HepG2 (cell line): ENCODE results near the gene VPS13D. TPM values are rescaled to one million over a fixed set of nuclear protein-coding genes. Genes with fewer than 3 reads are reported as not detected.

ENCODE experiments used
- ATAC-seq: fragments of 200-7000 bp; cut with Tn5 transposase; 3 replicates; pipeline ENCODE4 v1.9.1; 2020; ENCODE audit warnings: mild to moderate bottlenecking, moderate library complexity
- BruUV-seq: library from RNA; stranded (reverse); fragments of 400-500 nt; replicated peaks from 2 replicates; lab custom pipeline; 2021; lab: Mats Ljungman, UMichigan
- CTCF ChIA-PET: fragments of 300-600 bp; formaldehyde crosslinking; extraction: SDS; loops from one replicate; lab custom pipeline; 2021; ENCODE audit warnings: low total read pairs, inconsistent platforms, low intra/inter-chr PET ratio; lab: Yijun Ruan, JAX
- POLR2A ChIA-PET: fragments of 350-600 bp; sonication (Branson Sonifier 250); formaldehyde crosslinking; loops from one replicate; lab custom pipeline; 2020; ENCODE audit warnings: antibody characterized with exemption, inconsistent platforms; lab: Yijun Ruan, JAX
- DNase-seq: peaks from one replicate; pipeline ENCODE4 v3.0.0-alpha.2; 2015; ENCODE audit warnings: low spot score
- FAIRE-seq: peaks from 3 replicates; lab custom pipeline; 2011; peaks lifted over from hg19 to GRCh38; lab: Jason Lieb, UNC
- H2AFZ ChIP-seq: one replicate; pipeline ENCODE4 v1.6.1; 2011; ENCODE audit warnings: low read length, inconsistent platforms
- H3K27ac ChIP-seq: fragments of 300-600 bp; 3 replicates; pipeline ENCODE4 v1.8.0; 2011; ENCODE audit warnings: mixed run types, mild to moderate bottlenecking, mixed read lengths, low read length, inconsistent platforms; ENCODE audit not compliant: insufficient read depth; ENCODE audit errors: extremely low read length
- H3K27me3 ChIP-seq, 2 experiments: fragments of 200-600 bp in 1 of 2; 2 replicates in 1 of 2; 3 replicates in 1 of 2; pipeline versions ENCODE4 v1.6.0 to v1.8.0; 2011; ENCODE audit warnings: low read length in 2 of 2, mild to moderate bottlenecking in 2 of 2, moderate library complexity in 2 of 2, inconsistent platforms in 1 of 2; ENCODE audit not compliant: insufficient read depth in 2 of 2, control insufficient read depth in 1 of 2
- H3K36me3 ChIP-seq, 2 experiments: fragments of 200-600 bp in 1 of 2; replicated peaks in 1 of 2; 2 replicates in 1 of 2; 3 replicates in 1 of 2; pipeline versions ENCODE4 v1.5.1 to v1.8.0; 2011; ENCODE audit warnings: low read length in 2 of 2, inconsistent platforms in 1 of 2; ENCODE audit not compliant: insufficient read depth in 2 of 2, control insufficient read depth in 1 of 2
- H3K4me1 ChIP-seq: 2 replicates; pipeline ENCODE4 v1.5.1; 2012; ENCODE audit warnings: low read length, inconsistent platforms; ENCODE audit not compliant: insufficient read depth
- H3K4me2 ChIP-seq: 2 replicates; pipeline ENCODE4 v1.6.0; 2011; ENCODE audit warnings: low read depth, low read length, inconsistent platforms
- H3K4me3 ChIP-seq, 3 experiments: fragments of 200-600 bp in 1 of 3; sonication (generic), shearing (Covaris generic) in 1 of 3; replicated peaks in 1 of 3; 2 replicates each; pipeline ENCODE4 v1.5.1; 2011 to 2016; ENCODE audit warnings: low read length in 3 of 3, inconsistent platforms in 2 of 3, low read depth in 2 of 3, mild to moderate bottlenecking in 2 of 3, control low read depth in 1 of 3, mixed read lengths in 1 of 3; ENCODE audit not compliant: insufficient read depth in 1 of 3
- H3K79me2 ChIP-seq: one replicate; pipeline ENCODE4 v1.6.1; 2011; ENCODE audit warnings: low read length, inconsistent platforms; ENCODE audit not compliant: insufficient read depth
- H3K9ac ChIP-seq: 2 replicates; pipeline ENCODE4 v1.6.0; 2011; ENCODE audit warnings: mild to moderate bottlenecking, low read depth, low read length, inconsistent platforms; ENCODE audit not compliant: insufficient read depth
- H3K9me3 ChIP-seq: 2 replicates; pipeline ENCODE4 v1.5.1; 2012; ENCODE audit warnings: mild to moderate bottlenecking, low read length
- H4K20me1 ChIP-seq: 2 replicates; pipeline ENCODE4 v1.6.0; 2011; ENCODE audit warnings: inconsistent platforms, mild to moderate bottlenecking, low read length, moderate library complexity; ENCODE audit not compliant: insufficient read depth
- HNF4A ChIP-seq: sonication (generic); formaldehyde crosslinking; IDR thresholded peaks from 2 replicates; pipeline ENCODE4 v1.4.0; 2020; ENCODE audit warnings: missing genetic modification reagents
- ZBTB37 ChIP-seq: sonication (generic); formaldehyde crosslinking; IDR thresholded peaks from 2 replicates; pipeline ENCODE4 v1.4.0; 2020; ENCODE audit warnings: mild to moderate bottlenecking, missing genetic modification reagents
- ZNF597 ChIP-seq: sonication (generic); formaldehyde crosslinking; IDR thresholded peaks from 2 replicates; pipeline ENCODE4 v1.5.0; 2020; ENCODE audit warnings: missing genetic modification reagents
- WGBS: methylation state at CpG from one replicate; pipeline ENCODE4 v1.1.6; 2017; ENCODE audit warnings: low lambda C conversion rate; 5-methylcytosine and 5-hydroxymethylcytosine counted together
- in situ Hi-C: cut with HindIII; loops from 2 replicates; pipeline ENCODE4 v1.10.0; 2017; ENCODE audit warnings: low pct_unique_long_range_greater_than_20kb; ENCODE audit not compliant: extremely low pct_ligation_motif_present
- intact Hi-C: fragments of 100-400 bp; cut with micrococcal nuclease; formaldehyde crosslinking; loops from one replicate; pipeline ENCODE4 v1.10.0; 2022; ENCODE audit not compliant: unreplicated experiment
- polyA plus RNA-seq, 8 experiments: library from polyadenylated mRNA; depleted of rRNA in 3 of 8; stranded (reverse) in 7 of 8; unstranded in 1 of 8; fragments of >200 nt; fragmentation: Illumina TruSeq in 4 of 8; extraction: Trizol in 4 of 8; gene quantifications; 2 replicates each; pipeline versions ENCODE4 v1.2.1 to v1.2.3, GENCODE V29; 2011 to 2016; ENCODE audit warnings: low read depth in 4 of 8, missing spikeins in 1 of 8, mixed read lengths in 1 of 8; ENCODE audit not compliant: insufficient read depth in 1 of 8
- total RNA-seq, 5 experiments: library from RNA; depleted of rRNA; stranded (reverse); fragments of >200 nt; fragmentation: Illumina TruSeq; extraction: Trizol; gene quantifications; 2 replicates each; pipeline ENCODE4 v1.2.3, GENCODE V29; 2016; ENCODE audit warnings: low read depth in 1 of 5

VPS13D gene
- total and polyA plus RNA-seq, 2 of the 13 experiments (the other 11 are each of a cell fraction or from before 2014, with no cell fraction given), result 8.6 to 13.9 TPM

GRCh38 chr1:12200208-12200607 is 29.6 kb upstream of the VPS13D start:
- peak; percentile 8 for FAIRE-seq
- in situ Hi-C loops, result no loop called here

More at GRCh38 chr1:12200208-12200607, 29.6 kb upstream of the VPS13D start:
- BruUV-seq, result no TSS peak
- H3K79me2 ChIP-seq, result no peaks in the 10 kb centered on the region
- no peaks in the 10 kb centered on the region for H3K36me3 ChIP-seq
- no peak overlapping the region for H3K4me3 ChIP-seq
- H3K9me3 ChIP-seq, result no peaks in the 10 kb centered on the region
- no peak overlapping the region for H2AFZ ChIP-seq
- H4K20me1 ChIP-seq, result no peaks in the 10 kb centered on the region
- peak; percentile 59 for ATAC-seq
- TF ChIP-seq HNF4A (peak; percentile 32; the same call in 1 of the 2 replicates), ZBTB37 (CRISPR knock-in tag) (no peak), ZNF597 (CRISPR knock-in tag) (no peak)
- no peak overlapping the region for H3K4me2 ChIP-seq
- peaks cover 1 to 8% of the 10 kb centered on the region in 2 experiments; a peak in 2 of 5 replicates for H3K27me3 ChIP-seq
- WGBS, result 0% methylated on average over 6 of the region's 7 CpGs
- ChIA-PET POLR2A (no interaction called here), CTCF (no interaction called here)
- intact Hi-C loops, result no loop called here
- H3K4me1 ChIP-seq, result peaks cover 21% of the 10 kb centered on the region
- H3K9ac ChIP-seq, result no peak overlapping the region
- no peak overlapping the region for H3K27ac ChIP-seq
- no peak for DNase-seq
